ENCODE data around the gene USP3. TPM values are rescaled to one million over a fixed set of nuclear protein-coding genes. Genes with fewer than 3 reads are reported as not detected.

USP3 gene
- total RNA-seq, 1 donor from 2014 or later, result 62.5 TPM

DNA sequence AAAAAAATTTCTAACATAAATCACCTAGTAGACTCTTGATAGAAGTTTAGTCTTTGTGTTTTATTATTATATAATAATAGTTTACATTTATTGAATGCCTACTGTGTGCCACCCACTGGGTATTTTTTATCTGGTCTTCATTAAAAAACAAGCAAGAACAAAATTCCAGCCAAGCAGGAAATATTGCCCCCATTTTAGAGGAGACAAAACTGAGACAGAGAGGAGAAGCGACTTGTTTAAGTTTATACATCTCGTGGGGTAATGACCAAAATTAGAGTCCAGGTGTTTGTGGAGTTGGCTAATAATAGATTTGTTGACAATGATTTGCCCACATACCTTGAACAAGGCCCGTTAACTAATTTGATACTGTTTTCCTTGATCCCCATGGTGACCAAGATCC lies 59.7 kb downstream of the USP3 start:
- Histone ChIP-seq H3K27me3 (no peaks in the 10 kb centered on the region), H3K36me3 (peaks cover 84% of the 10 kb centered on the region)
- DNase-seq, result no peak

DNA sequence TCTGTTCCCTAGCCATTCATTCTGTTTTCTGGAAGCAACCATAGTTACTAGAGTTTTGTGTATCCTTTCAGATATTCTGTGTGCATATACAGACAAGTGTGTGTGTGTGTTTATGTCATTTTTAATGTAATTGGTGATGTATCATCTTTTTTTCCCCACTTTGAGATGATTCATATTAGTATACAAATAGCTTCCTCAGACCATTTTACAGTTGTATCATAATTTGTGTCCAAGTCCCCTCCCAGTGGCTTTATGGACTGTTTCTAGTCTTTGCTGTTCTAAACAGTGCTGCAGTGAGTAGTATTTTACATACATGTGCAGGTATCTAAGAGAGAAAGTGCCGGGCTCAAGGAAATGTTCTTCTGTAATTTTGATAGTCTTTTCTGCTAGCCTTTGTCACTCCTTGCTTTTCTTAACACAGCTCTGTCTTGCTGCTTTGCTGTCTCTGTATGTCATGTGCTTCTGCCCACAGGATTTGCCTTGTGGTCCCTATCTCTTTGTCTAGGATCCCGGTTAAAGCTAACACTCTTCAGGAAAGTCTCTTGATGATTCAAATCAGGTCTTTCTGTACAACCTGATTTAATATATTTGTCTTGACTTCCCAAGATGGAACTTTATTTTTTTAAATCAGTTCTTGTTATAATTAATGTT lies 61.3 kb downstream of the USP3 start:
- no peaks in the 10 kb centered on the region for H3K27me3 ChIP-seq
- H3K4me1 ChIP-seq, result no peaks in the 10 kb centered on the region
- TF ChIP-seq, protein P1, sequence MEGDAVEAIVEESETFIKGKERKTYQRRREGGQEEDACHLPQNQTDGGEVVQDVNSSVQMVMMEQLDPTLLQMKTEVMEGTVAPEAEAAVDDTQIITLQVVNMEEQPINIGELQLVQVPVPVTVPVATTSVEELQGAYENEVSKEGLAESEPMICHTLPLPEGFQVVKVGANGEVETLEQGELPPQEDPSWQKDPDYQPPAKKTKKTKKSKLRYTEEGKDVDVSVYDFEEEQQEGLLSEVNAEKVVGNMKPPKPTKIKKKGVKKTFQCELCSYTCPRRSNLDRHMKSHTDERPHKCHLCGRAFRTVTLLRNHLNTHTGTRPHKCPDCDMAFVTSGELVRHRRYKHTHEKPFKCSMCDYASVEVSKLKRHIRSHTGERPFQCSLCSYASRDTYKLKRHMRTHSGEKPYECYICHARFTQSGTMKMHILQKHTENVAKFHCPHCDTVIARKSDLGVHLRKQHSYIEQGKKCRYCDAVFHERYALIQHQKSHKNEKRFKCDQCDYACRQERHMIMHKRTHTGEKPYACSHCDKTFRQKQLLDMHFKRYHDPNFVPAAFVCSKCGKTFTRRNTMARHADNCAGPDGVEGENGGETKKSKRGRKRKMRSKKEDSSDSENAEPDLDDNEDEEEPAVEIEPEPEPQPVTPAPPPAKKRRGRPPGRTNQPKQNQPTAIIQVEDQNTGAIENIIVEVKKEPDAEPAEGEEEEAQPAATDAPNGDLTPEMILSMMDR (IDR thresholded peaks at IDR 0.05), result no peak
- ATAC-seq, result no peak
- no peak for DNase-seq
- intact Hi-C loops (cut with DNase I), result no loop called here
- H3K9me3 ChIP-seq, result no peaks in the 10 kb centered on the region
- H3K36me3 ChIP-seq, result peaks cover 85% of the 10 kb centered on the region
- H3K27ac ChIP-seq, result no peak overlapping the region
- H3K4me3 ChIP-seq, result no peak overlapping the region

More for the DNA sequence above, 59.7 kb downstream of the USP3 start:
- intact Hi-C loops (cut with DNase I), result no loop called here
- no peak for ATAC-seq
- no peaks in the 10 kb centered on the region for H3K4me1 ChIP-seq
- H3K27ac ChIP-seq, result no peak overlapping the region
- no peak overlapping the region for H3K4me3 ChIP-seq
- TF ChIP-seq, protein P1 (IDR thresholded peaks at IDR 0.05), result no peak
- no peaks in the 10 kb centered on the region for H3K9me3 ChIP-seq

DNA sequence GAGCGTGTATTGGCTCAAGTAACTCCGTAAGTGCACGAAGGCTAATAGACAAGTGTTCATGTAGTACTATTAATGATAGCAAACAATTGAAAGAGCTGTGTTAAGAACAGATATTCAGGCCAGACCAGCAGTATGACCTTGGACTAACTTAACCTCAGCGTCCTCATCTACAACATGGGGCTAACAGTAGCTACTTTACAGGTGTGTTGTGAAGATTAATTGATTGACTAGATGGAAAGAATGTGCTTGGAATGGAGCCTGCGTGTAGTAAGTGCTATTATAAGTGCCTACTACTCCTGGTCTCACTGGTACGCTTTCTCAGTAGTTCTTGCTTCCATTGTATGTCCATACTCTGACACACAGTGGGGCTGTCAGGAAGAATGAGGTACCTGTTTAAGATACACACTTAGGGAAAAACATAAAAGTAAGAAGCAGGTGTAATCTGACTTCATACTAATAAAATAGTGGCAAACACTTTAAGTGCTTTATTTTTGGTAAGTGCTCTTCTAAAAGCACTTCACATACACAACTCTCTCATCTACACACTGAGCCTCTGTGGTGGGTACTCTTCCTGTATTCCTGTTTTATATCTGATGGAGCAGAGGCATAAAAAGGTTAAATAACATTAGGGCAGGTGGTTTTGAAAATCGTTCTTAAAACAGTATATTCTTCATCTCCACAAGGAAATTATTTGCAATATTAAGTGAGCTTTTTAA lies 68.5 kb downstream of the USP3 start:
- TF ChIP-seq, protein P1 (IDR thresholded peaks at IDR 0.05), result no peak
- H3K27ac ChIP-seq, result no peak overlapping the region
- peaks cover 85% of the 10 kb centered on the region for H3K36me3 ChIP-seq
- intact Hi-C loops (cut with DNase I), result no loop called here
- no peaks in the 10 kb centered on the region for H3K27me3 ChIP-seq
- no peak overlapping the region for H3K4me3 ChIP-seq
- H3K4me1 ChIP-seq, result no peaks in the 10 kb centered on the region
- peak; percentile 49 for ATAC-seq
- no peak for DNase-seq
- no peaks in the 10 kb centered on the region for H3K9me3 ChIP-seq

DNA sequence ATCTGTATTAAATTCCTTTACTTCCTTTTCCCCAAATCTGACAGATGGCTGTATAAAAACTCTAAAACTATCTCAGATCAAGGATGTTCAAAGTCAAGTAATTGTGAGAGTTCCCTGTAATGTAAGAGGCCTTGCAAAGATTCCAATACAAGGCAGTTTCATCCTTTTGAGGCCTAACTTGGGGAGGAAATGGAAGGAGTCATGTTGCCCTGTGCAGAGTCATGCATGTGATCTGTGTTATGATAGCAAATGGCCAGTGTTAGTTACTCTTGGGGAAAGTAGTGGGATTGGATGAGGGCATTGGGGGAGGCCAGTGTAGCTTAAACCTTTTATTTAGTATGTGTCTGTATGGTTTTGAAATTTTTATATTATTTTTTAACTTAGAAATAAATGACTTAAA lies 69.1 kb downstream of the USP3 start:
- Histone ChIP-seq H3K36me3 (peaks cover 80% of the 10 kb centered on the region), H3K27me3 (no peaks in the 10 kb centered on the region), H3K27ac (no peak overlapping the region), H3K9me3 (no peaks in the 10 kb centered on the region), H3K4me1 (no peaks in the 10 kb centered on the region), H3K4me3 (no peak overlapping the region)
- DNase-seq (no peak), ATAC-seq (no peak)
- intact Hi-C loops (cut with DNase I), result no loop called here
- TF ChIP-seq, protein P1 (IDR thresholded peaks at IDR 0.05), result no peak

DNA sequence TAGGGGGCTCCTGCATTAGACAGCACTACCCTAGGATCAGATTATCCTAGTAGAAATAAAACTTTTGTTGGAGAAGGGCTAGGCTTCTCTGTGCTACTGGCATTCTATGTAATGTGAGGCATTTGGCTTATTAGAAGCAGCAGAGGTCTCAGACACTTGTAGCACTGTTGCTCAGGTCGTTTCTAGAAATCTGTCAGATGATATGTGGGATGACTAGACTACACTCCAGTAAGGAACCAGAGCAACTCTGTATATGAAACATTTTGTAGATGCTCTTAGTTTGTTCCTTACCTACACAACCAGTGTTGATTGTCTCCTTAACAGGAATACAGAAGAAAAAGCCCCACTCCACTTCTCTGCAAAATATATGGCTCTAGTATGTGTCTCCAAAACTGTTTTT lies 70.9 kb downstream of the USP3 start:
- no peaks in the 10 kb centered on the region for H3K27me3 ChIP-seq

More for the DNA sequence above, 70.9 kb downstream of the USP3 start:
- Histone ChIP-seq H3K4me1 (no peaks in the 10 kb centered on the region), H3K9me3 (no peaks in the 10 kb centered on the region), H3K36me3 (peaks cover 77% of the 10 kb centered on the region), H3K4me3 (no peak overlapping the region), H3K27ac (no peak overlapping the region)
- intact Hi-C loops (cut with DNase I), result no loop called here
- DNase-seq, result no peak
- TF ChIP-seq, protein P1 (IDR thresholded peaks at IDR 0.05), result no peak
- no peak for ATAC-seq

Measured in upper lobe of right lung (tissue), 1 donor.